ENCODE results near the gene HLA-DRB1. TPM values are rescaled to one million over a fixed set of nuclear protein-coding genes. Genes with fewer than 3 reads are reported as not detected.
"Not testable (repeated sequence)": the region's sequence is repeated elsewhere in the genome, so short reads cannot be mapped to it uniquely, and the experiment has no call there.

The HLA-DRB1 gene
- total RNA-seq, 2 donors from 2014 or later, result 14.7 to 22.1 TPM

GRCh38 chr6:32553037-32553742 lies 36.5 kb downstream of the HLA-DRB1 start:
- 24% methylated on average over 3 of the region's 5 CpGs for WGBS
- H3K4me3 ChIP-seq, result no peak overlapping the region

GRCh38 chr6:32551410-32551809 lies 38.2 kb downstream of the HLA-DRB1 start:
- DNase-seq (ENCODE audit: low spot score), result no peak
- Histone ChIP-seq H3K9me3 (no peaks in the 10 kb centered on the region), H3K27ac (no peak overlapping the region), H3K4me3 (no peak overlapping the region), H3K4me1 (replicated peaks) (no peaks in the 10 kb centered on the region), H3K27me3 (replicated peaks; ENCODE audit: insufficient read depth) (no peaks in the 10 kb centered on the region), H3K36me3 (no peaks in the 10 kb centered on the region)
- TF ChIP-seq POLR2A (IDR thresholded peaks at IDR 0.05) (no peak), CTCF (IDR thresholded peaks at IDR 0.05) (no peak), POLR2AphosphoS5 (IDR thresholded peaks at IDR 0.05) (no peak)
- 35% methylated on average over 5 of the region's 5 CpGs for WGBS
- intact Hi-C loops (cut with DNase I), result no loop called here

More at GRCh38 chr6:32553037-32553742, 36.5 kb downstream of the HLA-DRB1 start:
- intact Hi-C loops (cut with DNase I), result no loop called here
- no peak for TF ChIP-seq CTCF (IDR thresholded peaks at IDR 0.05)
- Histone ChIP-seq H3K27me3 (replicated peaks; ENCODE audit: insufficient read depth) (no peaks in the 10 kb centered on the region), H3K36me3 (no peaks in the 10 kb centered on the region), H3K9me3 (no peaks in the 10 kb centered on the region), H3K27ac (no peak overlapping the region), H3K4me1 (replicated peaks) (no peaks in the 10 kb centered on the region)
- DNase-seq (ENCODE audit: low spot score), result no peak

GRCh38 chr6:32539839-32540238 lies 49.8 kb downstream of the HLA-DRB1 start:
- WGBS, result 43% methylated on average over 3 of the region's 5 CpGs
- intact Hi-C loops (cut with DNase I), result no loop called here

GRCh38 chr6:32530431-32530793 lies 59.2 kb downstream of the HLA-DRB1 start:
- H3K27me3 ChIP-seq (replicated peaks; ENCODE audit: insufficient read depth); intact Hi-C loops (cut with DNase I); H3K4me3 ChIP-seq; H3K27ac ChIP-seq; H3K4me1 ChIP-seq (replicated peaks); H3K36me3 ChIP-seq; DNase-seq (ENCODE audit: low spot score); H3K9me3 ChIP-seq: not testable (repeated sequence)
- WGBS, result 0% methylated on average over 3 of the region's 3 CpGs

More at GRCh38 chr6:32539839-32540238, 49.8 kb downstream of the HLA-DRB1 start:
- no peaks in the 10 kb centered on the region for H3K4me1 ChIP-seq (replicated peaks)
- no peak overlapping the region for H3K4me3 ChIP-seq
- no peak overlapping the region for H3K27ac ChIP-seq
- TF ChIP-seq POLR2A (IDR thresholded peaks at IDR 0.05), result no peak
- TF ChIP-seq CTCF (IDR thresholded peaks at IDR 0.05), result no peak
- no peak for TF ChIP-seq POLR2AphosphoS5 (IDR thresholded peaks at IDR 0.05)
- DNase-seq (ENCODE audit: low spot score), result no peak
- H3K27me3 ChIP-seq (replicated peaks; ENCODE audit: insufficient read depth), result no peaks in the 10 kb centered on the region
- H3K36me3 ChIP-seq, result no peaks in the 10 kb centered on the region
- no peaks in the 10 kb centered on the region for H3K9me3 ChIP-seq

- 0% methylated on average over 1 of the region's 4 CpGs for WGBS
- H3K9me3 ChIP-seq, result no peaks in the 10 kb centered on the region
- TF ChIP-seq POLR2AphosphoS5 (IDR thresholded peaks at IDR 0.05) (no peak), POLR2A (IDR thresholded peaks at IDR 0.05) (no peak), CTCF (IDR thresholded peaks at IDR 0.05) (no peak)
- DNase-seq (ENCODE audit: low spot score), result no peak
- H3K27me3 ChIP-seq (replicated peaks; ENCODE audit: insufficient read depth), result no peaks in the 10 kb centered on the region
- no peaks in the 10 kb centered on the region for H3K4me1 ChIP-seq (replicated peaks)
- H3K4me3 ChIP-seq, result no peak within 1 kb of the TSS
- no peaks in the 10 kb centered on the region for H3K36me3 ChIP-seq
- H3K27ac ChIP-seq, result no peak within 1 kb of the TSS
- intact Hi-C loops (cut with DNase I), result loop anchor here (5.0 kb wide), 1 partner anchor 42 kb away; no protein-coding TSS in a partner anchor
Measured at GRCh38 chr6:32529697-32530430, 59.8 kb downstream of the HLA-DRB1 start, which contains the start of gene HLA-DRB5. Gene HLA-DRB5 (minus strand): TSS chr6:32530287. CDS start chr6:32530224, 63 bp downstream.

Small RNA genes within 50 kb of the gene (small RNA-seq; reads per million reads assigned to genes)
- gene RNU1-61P, result 0 reads per million in 2 donors

Other genes starting within 250 kb of the HLA-DRB1 start
- under 1 TPM in 1 of 2 donors, not detected in 1; 0.45 TPM for gene TSBP1, start 217.9 kb downstream of the HLA-DRB1 start, total RNA-seq
- not detected for gene BTNL2, start 182.7 kb downstream of the HLA-DRB1 start, total RNA-seq
- gene HLA-DRA, start 150.0 kb downstream of the HLA-DRB1 start, total RNA-seq, result 100 to 1,000 TPM; 116 to 145 TPM
- gene HLA-DRB5, start 59.6 kb downstream of the HLA-DRB1 start, total RNA-seq, result not detected
- 1 to 10 TPM; 2.4 to 3.7 TPM for gene HLA-DQA1, start 47.6 kb upstream of the HLA-DRB1 start, total RNA-seq
- gene HLA-DQB1, start 76.8 kb upstream of the HLA-DRB1 start, total RNA-seq, result 1 to 10 TPM; 1.0 to 3.0 TPM
- gene HLA-DQA2, start 151.5 kb upstream of the HLA-DRB1 start, total RNA-seq, result 1 to 10 TPM in 1 of 2 donors, under 1 TPM in 1; 0.45 to 1.6 TPM
- gene HLA-DQB2, start 173.7 kb upstream of the HLA-DRB1 start, total RNA-seq, result 1 to 10 TPM in 1 of 2 donors, not detected in 1; 1.5 TPM
- gene HLA-DOB, start 227.2 kb upstream of the HLA-DRB1 start, total RNA-seq, result under 1 TPM in 1 of 2 donors, not detected in 1; 0.41 TPM
- 10 to 100 TPM in 1 of 2 donors, 1 to 10 TPM in 1; 7.1 to 15.8 TPM for gene TAP2, start 248.9 kb upstream of the HLA-DRB1 start, total RNA-seq